ENCODE results near the gene MATCAP1. TPM values are rescaled to one million over a fixed set of nuclear protein-coding genes. Genes with fewer than 3 reads are reported as not detected.

Gene MATCAP1
- total and polyA plus RNA-seq, 3 experiments from 2014 or later = 0.68 to 15.6 (median 15.3) TPM

GRCh38 chr16:67149276-67150046 is 34.3 kb downstream of the MATCAP1 start:
- peaks cover 7% of the 10 kb centered on the region for H3K4me1 ChIP-seq (ENCODE audit: insufficient read depth, low read length)
- peaks cover 5 to 39% (median 7%) of the 10 kb centered on the region in 3 donors for H3K36me3 Mint-ChIP-seq
- H3K27me3 Mint-ChIP-seq = peaks cover 0 to 6% of the 10 kb centered on the region in 2 donors
- no peak overlapping the region for H3K4me3 ChIP-seq (ENCODE audit: low read length)
- H3K4me3 Mint-ChIP-seq = peak overlapping the region in 6 of 7 donors; percentile 32 to 57 (median 44)
- ChIA-PET CTCF (interaction anchor here (0.9 to 1.3 kb wide), 2 partner anchors 36 to 48 kb away, joined by 3 to 4 read pairs; no protein-coding TSS in a partner anchor), POLR2A (no interaction called here)
- H3K27me3 ChIP-seq (ENCODE audit: insufficient read depth, low read length, poor library complexity, severe bottlenecking) = no peaks in the 10 kb centered on the region
- no peaks in the 10 kb centered on the region for H3K9me3 ChIP-seq (ENCODE audit: low read length)
- no peaks in the 10 kb centered on the region for H3K9me3 Mint-ChIP-seq
- peaks cover 13% of the 10 kb centered on the region for H3K36me3 ChIP-seq (ENCODE audit: insufficient read depth, low read length)
- peaks cover 21 to 40% (median 24%) of the 10 kb centered on the region in 3 donors for H3K4me1 Mint-ChIP-seq
- no peak overlapping the region for H3K27ac ChIP-seq (ENCODE audit: low read depth, low read length)
- no peak for DNase-seq
- no peak overlapping the region for H3K27ac Mint-ChIP-seq

- no peak overlapping the region for H3K4me3 ChIP-seq (ENCODE audit: low read length)
- ChIA-PET POLR2A (no interaction called here), CTCF (interaction anchor here (0.9 to 1.3 kb wide), 2 partner anchors 37 to 48 kb away, joined by 3 to 4 read pairs; no protein-coding TSS in a partner anchor)
- Mint-ChIP-seq H3K4me3 (peak overlapping the region; percentile 32 to 57 (median 41)), H3K27ac (no peak overlapping the region), H3K4me1 (peaks cover 16 to 34% (median 19%) of the 10 kb centered on the region in 3 donors), H3K9me3 (no peaks in the 10 kb centered on the region), H3K27me3 (peaks cover 0 to 6% of the 10 kb centered on the region in 2 donors), H3K36me3 (peaks cover 5 to 45% (median 12%) of the 10 kb centered on the region in 3 donors)
- peaks cover 7% of the 10 kb centered on the region for H3K4me1 ChIP-seq (ENCODE audit: insufficient read depth, low read length)
- no peaks in the 10 kb centered on the region for H3K9me3 ChIP-seq (ENCODE audit: low read length)
- no peaks in the 10 kb centered on the region for H3K27me3 ChIP-seq (ENCODE audit: insufficient read depth, low read length, poor library complexity, severe bottlenecking)
- DNase-seq = no peak
- no peak overlapping the region for H3K27ac ChIP-seq (ENCODE audit: low read depth, low read length)
- H3K36me3 ChIP-seq (ENCODE audit: insufficient read depth, low read length) = peaks cover 14% of the 10 kb centered on the region
Measured at GRCh38 chr16:67148656-67149275, 35.0 kb downstream of the MATCAP1 start.

- H3K27me3 Mint-ChIP-seq = peaks cover 0 to 6% of the 10 kb centered on the region in 2 donors
- Histone ChIP-seq H3K27me3 (ENCODE audit: insufficient read depth, low read length, poor library complexity, severe bottlenecking) (no peaks in the 10 kb centered on the region), H3K9me3 (ENCODE audit: low read length) (no peaks in the 10 kb centered on the region), H3K36me3 (ENCODE audit: insufficient read depth, low read length) (peaks cover 18% of the 10 kb centered on the region), H3K4me1 (ENCODE audit: insufficient read depth, low read length) (peaks cover 7% of the 10 kb centered on the region), H3K27ac (ENCODE audit: low read depth, low read length) (no peak overlapping the region), H3K4me3 (ENCODE audit: low read length) (no peak overlapping the region)
- peak overlapping the region in 4 of 7 donors; percentile 41 to 57 (median 44) for H3K4me3 Mint-ChIP-seq
- CTCF ChIA-PET = no interaction called here
- H3K4me1 Mint-ChIP-seq = peaks cover 12 to 30% (median 16%) of the 10 kb centered on the region in 3 donors
- POLR2A ChIA-PET = no interaction called here
- peaks cover 5 to 49% (median 12%) of the 10 kb centered on the region in 3 donors for H3K36me3 Mint-ChIP-seq
- H3K27ac Mint-ChIP-seq = no peak overlapping the region
- no peaks in the 10 kb centered on the region for H3K9me3 Mint-ChIP-seq
- no peak for DNase-seq
Measured at GRCh38 chr16:67148221-67148620, 35.5 kb downstream of the MATCAP1 start.

- peaks cover 6 to 24% (median 10%) of the 10 kb centered on the region in 3 donors for H3K4me1 Mint-ChIP-seq
- H3K36me3 Mint-ChIP-seq = peaks cover 5 to 54% (median 14%) of the 10 kb centered on the region in 3 donors
- no peak overlapping the region for H3K4me3 ChIP-seq (ENCODE audit: low read length)
- CTCF ChIA-PET = interaction anchor here (0.9 to 1.0 kb wide), 2 partner anchors 7 to 170 kb away, joined by 3 read pairs; no protein-coding TSS in a partner anchor
- peaks cover 20% of the 10 kb centered on the region for H3K36me3 ChIP-seq (ENCODE audit: insufficient read depth, low read length)
- POLR2A ChIA-PET = no interaction called here
- no peak overlapping the region for H3K27ac ChIP-seq (ENCODE audit: low read depth, low read length)
- H3K4me1 ChIP-seq (ENCODE audit: insufficient read depth, low read length) = peaks cover 7% of the 10 kb centered on the region
- DNase-seq = no peak
- no peaks in the 10 kb centered on the region for H3K9me3 Mint-ChIP-seq
- H3K27me3 Mint-ChIP-seq = peaks cover 0 to 6% of the 10 kb centered on the region in 2 donors
- no peaks in the 10 kb centered on the region for H3K27me3 ChIP-seq (ENCODE audit: insufficient read depth, low read length, poor library complexity, severe bottlenecking)
- H3K27ac Mint-ChIP-seq = peak overlapping the region in 4 of 8 donors; percentile 15 to 68 (median 46)
- no peak overlapping the region for H3K4me3 Mint-ChIP-seq
- H3K9me3 ChIP-seq (ENCODE audit: low read length) = no peaks in the 10 kb centered on the region
Measured at GRCh38 chr16:67147437-67148140, 36.2 kb downstream of the MATCAP1 start.

- H3K4me3 Mint-ChIP-seq = peak overlapping the region in 1 of 7 donors; percentile 15
- Histone ChIP-seq H3K36me3 (ENCODE audit: insufficient read depth, low read length) (peaks cover 20% of the 10 kb centered on the region), H3K4me3 (ENCODE audit: low read length) (no peak overlapping the region), H3K27ac (ENCODE audit: low read depth, low read length) (no peak overlapping the region), H3K4me1 (ENCODE audit: insufficient read depth, low read length) (peaks cover 7% of the 10 kb centered on the region), H3K9me3 (ENCODE audit: low read length) (no peaks in the 10 kb centered on the region), H3K27me3 (ENCODE audit: insufficient read depth, low read length, poor library complexity, severe bottlenecking) (no peaks in the 10 kb centered on the region)
- CTCF ChIA-PET = interaction anchor here (0.9 to 2.0 kb wide), 3 partner anchors 8 to 169 kb away, joined by 3 to 8 read pairs (median 3); no protein-coding TSS in a partner anchor
- H3K36me3 Mint-ChIP-seq = peaks cover 5 to 60% (median 18%) of the 10 kb centered on the region in 3 donors
- POLR2A ChIA-PET = no interaction called here
- no peak for DNase-seq
- peaks cover 5 to 20% (median 8%) of the 10 kb centered on the region in 3 donors for H3K4me1 Mint-ChIP-seq
- peak overlapping the region in 1 of 8 donors; percentile 23 for H3K27ac Mint-ChIP-seq
- H3K27me3 Mint-ChIP-seq = peaks cover 0 to 6% of the 10 kb centered on the region in 2 donors
- no peaks in the 10 kb centered on the region for H3K9me3 Mint-ChIP-seq
Measured at GRCh38 chr16:67146523-67147357, 37.0 kb downstream of the MATCAP1 start.

GRCh38 chr16:67145746-67146145 is 38.0 kb downstream of the MATCAP1 start:
- CTCF ChIA-PET = interaction anchor here (2.0 kb wide), 1 partner anchor 9 kb away, joined by 8 read pairs; no protein-coding TSS in a partner anchor
- H3K36me3 ChIP-seq (ENCODE audit: insufficient read depth, low read length) = peaks cover 28% of the 10 kb centered on the region

GRCh38 chr16:67144943-67145342 is 38.8 kb downstream of the MATCAP1 start:
- POLR2A ChIA-PET = no interaction called here
- peaks cover 33% of the 10 kb centered on the region for H3K36me3 ChIP-seq (ENCODE audit: insufficient read depth, low read length)
- CTCF ChIA-PET = interaction anchor here (2.0 kb wide), 1 partner anchor 10 kb away, joined by 8 read pairs; no protein-coding TSS in a partner anchor

More at GRCh38 chr16:67145746-67146145, 38.0 kb downstream of the MATCAP1 start:
- Histone ChIP-seq H3K4me1 (ENCODE audit: insufficient read depth, low read length) (peaks cover 4% of the 10 kb centered on the region), H3K9me3 (ENCODE audit: low read length) (no peaks in the 10 kb centered on the region), H3K27me3 (ENCODE audit: insufficient read depth, low read length, poor library complexity, severe bottlenecking) (no peaks in the 10 kb centered on the region), H3K27ac (ENCODE audit: low read depth, low read length) (no peak overlapping the region), H3K4me3 (ENCODE audit: low read length) (no peak overlapping the region)
- H3K4me1 Mint-ChIP-seq = peaks cover 0 to 11% (median 0%) of the 10 kb centered on the region in 3 donors
- H3K27ac Mint-ChIP-seq = peak overlapping the region in 2 of 8 donors; percentile 2 to 9
- no peak overlapping the region for H3K4me3 Mint-ChIP-seq
- no peaks in the 10 kb centered on the region for H3K9me3 Mint-ChIP-seq
- POLR2A ChIA-PET = no interaction called here
- peaks cover 8 to 68% (median 22%) of the 10 kb centered on the region in 3 donors for H3K36me3 Mint-ChIP-seq
- H3K27me3 Mint-ChIP-seq = peaks cover 0 to 6% of the 10 kb centered on the region in 2 donors
- DNase-seq = no peak

More at GRCh38 chr16:67144943-67145342, 38.8 kb downstream of the MATCAP1 start:
- peaks cover 0 to 6% of the 10 kb centered on the region in 2 donors for H3K27me3 Mint-ChIP-seq
- H3K27ac Mint-ChIP-seq = peak overlapping the region in 3 of 8 donors; percentile 52 to 88 (median 68)
- peaks cover 8 to 76% (median 22%) of the 10 kb centered on the region in 3 donors for H3K36me3 Mint-ChIP-seq
- no peak overlapping the region for H3K4me3 Mint-ChIP-seq
- H3K27me3 ChIP-seq (ENCODE audit: insufficient read depth, low read length, poor library complexity, severe bottlenecking) = no peaks in the 10 kb centered on the region
- no peaks in the 10 kb centered on the region for H3K9me3 ChIP-seq (ENCODE audit: low read length)
- no peak overlapping the region for H3K27ac ChIP-seq (ENCODE audit: low read depth, low read length)
- no peaks in the 10 kb centered on the region for H3K9me3 Mint-ChIP-seq
- no peaks in the 10 kb centered on the region for H3K4me1 ChIP-seq (ENCODE audit: insufficient read depth, low read length)
- H3K4me1 Mint-ChIP-seq = peaks cover 0 to 11% (median 0%) of the 10 kb centered on the region in 3 donors
- DNase-seq = no peak
- no peak overlapping the region for H3K4me3 ChIP-seq (ENCODE audit: low read length)

All from CD8-positive, alpha-beta memory T cell (primary cell).